Mesenchymal stem cell (in vitro differentiated cells and primary cell): ENCODE results near the gene ZNF487.
A peak's percentile ranks its signal among the peaks of the same experiment; 100 is the strongest.

Experiments
- DNase-seq: peaks from one replicate; pipeline ENCODE4 v3.0.0-alpha.2; 2013
- H2AFZ ChIP-seq: one replicate; pipeline ENCODE4 v1.6.1; 2013; ENCODE audit warnings: low read depth, mild to moderate bottlenecking, control low read depth, inconsistent platforms, low read length, moderate library complexity
- H2AK5ac ChIP-seq: 2 replicates; pipeline ENCODE4 v1.6.1; 2013; ENCODE audit warnings: low read length, moderate library complexity, mild to moderate bottlenecking, inconsistent platforms; ENCODE audit not compliant: severe bottlenecking
- H2BK120ac ChIP-seq: one replicate; pipeline ENCODE4 v1.6.1; 2013; ENCODE audit warnings: low read depth, mild to moderate bottlenecking, inconsistent platforms, low read length, moderate library complexity
- H2BK12ac ChIP-seq, 2 experiments: one replicate each; pipeline ENCODE4 v1.6.1; 2013; ENCODE audit warnings: inconsistent platforms in 2 of 2, low read length in 2 of 2, mild to moderate bottlenecking in 2 of 2, moderate library complexity in 2 of 2, control low read depth in 1 of 2
- H2BK15ac ChIP-seq: one replicate; pipeline ENCODE4 v1.6.1; 2013; ENCODE audit warnings: mild to moderate bottlenecking, low read depth, inconsistent platforms; ENCODE audit not compliant: poor library complexity, severe bottlenecking
- H2BK5ac ChIP-seq: 2 replicates; pipeline ENCODE4 v1.6.1; 2013; ENCODE audit warnings: low read depth, mild to moderate bottlenecking, low read length, control low read depth, inconsistent platforms; ENCODE audit not compliant: poor library complexity, severe bottlenecking
- H3K14ac ChIP-seq, 2 experiments: one replicate each; pipeline ENCODE4 v1.6.1; 2013; ENCODE audit warnings: inconsistent platforms in 2 of 2, low read length in 2 of 2, control low read depth in 1 of 2, mild to moderate bottlenecking in 1 of 2, moderate library complexity in 1 of 2
- H3K18ac ChIP-seq, 2 experiments: one replicate each; pipeline ENCODE4 v1.6.1; 2013; ENCODE audit warnings: inconsistent platforms in 2 of 2, low read length in 2 of 2, control low read depth in 1 of 2, low read depth in 1 of 2, mild to moderate bottlenecking in 1 of 2
- H3K23ac ChIP-seq, 2 experiments: one replicate each; pipeline ENCODE4 v1.6.1; 2013; ENCODE audit warnings: inconsistent platforms in 2 of 2, low read length in 2 of 2, mild to moderate bottlenecking in 2 of 2, moderate library complexity in 2 of 2, control low read depth in 1 of 2
- H3K27ac ChIP-seq: 2 replicates; pipeline ENCODE4 v1.5.1; 2013; ENCODE audit warnings: mild to moderate bottlenecking, moderate library complexity, low read length, control low read depth, inconsistent platforms; ENCODE audit not compliant: poor library complexity, severe bottlenecking
- H3K27me3 ChIP-seq, 2 experiments: 2 replicates each; pipeline versions ENCODE4 v1.6.1 to v1.7.0; 2013; ENCODE audit warnings: low read length in 2 of 2, mild to moderate bottlenecking in 2 of 2, moderate library complexity in 2 of 2, control low read depth in 1 of 2, inconsistent platforms in 1 of 2; ENCODE audit not compliant: control insufficient read depth in 1 of 2, insufficient read depth in 1 of 2
- H3K36me3 ChIP-seq, 2 experiments: 2 replicates each; pipeline versions ENCODE4 v1.6.1 to v1.7.0; 2013; ENCODE audit warnings: low read length in 2 of 2, control low read depth in 1 of 2, inconsistent platforms in 1 of 2, low read depth in 1 of 2, mild to moderate bottlenecking in 1 of 2; ENCODE audit not compliant: insufficient read depth in 2 of 2, control insufficient read depth in 1 of 2
- H3K4ac ChIP-seq, 2 experiments: one replicate each; pipeline ENCODE4 v1.6.1; 2013; ENCODE audit warnings: inconsistent platforms in 2 of 2, low read length in 2 of 2, mild to moderate bottlenecking in 2 of 2, moderate library complexity in 2 of 2, control low read depth in 1 of 2, low read depth in 1 of 2
- H3K4me1 ChIP-seq: 2 replicates; pipeline ENCODE4 v1.6.1; 2013; ENCODE audit warnings: low read depth, low read length, control low read depth; ENCODE audit not compliant: control insufficient read depth, insufficient read depth
- H3K4me2 ChIP-seq: 2 replicates; pipeline ENCODE4 v1.6.1; 2013; ENCODE audit warnings: low read length, mild to moderate bottlenecking, inconsistent platforms; ENCODE audit not compliant: poor library complexity, severe bottlenecking
- H3K4me3 ChIP-seq, 2 experiments: 2 replicates each; pipeline versions ENCODE4 v1.5.1 to v1.7.0; 2013; ENCODE audit warnings: low read length in 2 of 2, mild to moderate bottlenecking in 2 of 2, control low read depth in 1 of 2, low read depth in 1 of 2; ENCODE audit not compliant: insufficient read depth in 1 of 2
- H3K79me1 ChIP-seq: replicated peaks from 2 replicates; pipeline ENCODE4 v1.6.1; 2013; ENCODE audit warnings: mild to moderate bottlenecking, control low read depth, low read length, inconsistent platforms; ENCODE audit not compliant: poor library complexity, severe bottlenecking
- H3K9ac ChIP-seq: 2 replicates; pipeline ENCODE4 v1.7.0; 2013; ENCODE audit warnings: mild to moderate bottlenecking, low read length, moderate library complexity
- H3K9me3 ChIP-seq: 2 replicates; pipeline ENCODE4 v1.7.0; 2013; ENCODE audit warnings: mild to moderate bottlenecking, low read length; ENCODE audit not compliant: control insufficient read depth
- H4K8ac ChIP-seq: one replicate; pipeline ENCODE4 v1.6.1; 2013; ENCODE audit warnings: inconsistent platforms, mild to moderate bottlenecking, low read length, moderate library complexity
- H4K91ac ChIP-seq: one replicate; pipeline ENCODE4 v1.6.1; 2013; ENCODE audit warnings: mild to moderate bottlenecking, low read length, inconsistent platforms
- WGBS: methylation state at CpG from one replicate; pipeline ENCODE4 v1.1.7; 2013; ENCODE audit warnings: mixed read lengths; 5-methylcytosine and 5-hydroxymethylcytosine counted together

The ZNF487 gene

DNA sequence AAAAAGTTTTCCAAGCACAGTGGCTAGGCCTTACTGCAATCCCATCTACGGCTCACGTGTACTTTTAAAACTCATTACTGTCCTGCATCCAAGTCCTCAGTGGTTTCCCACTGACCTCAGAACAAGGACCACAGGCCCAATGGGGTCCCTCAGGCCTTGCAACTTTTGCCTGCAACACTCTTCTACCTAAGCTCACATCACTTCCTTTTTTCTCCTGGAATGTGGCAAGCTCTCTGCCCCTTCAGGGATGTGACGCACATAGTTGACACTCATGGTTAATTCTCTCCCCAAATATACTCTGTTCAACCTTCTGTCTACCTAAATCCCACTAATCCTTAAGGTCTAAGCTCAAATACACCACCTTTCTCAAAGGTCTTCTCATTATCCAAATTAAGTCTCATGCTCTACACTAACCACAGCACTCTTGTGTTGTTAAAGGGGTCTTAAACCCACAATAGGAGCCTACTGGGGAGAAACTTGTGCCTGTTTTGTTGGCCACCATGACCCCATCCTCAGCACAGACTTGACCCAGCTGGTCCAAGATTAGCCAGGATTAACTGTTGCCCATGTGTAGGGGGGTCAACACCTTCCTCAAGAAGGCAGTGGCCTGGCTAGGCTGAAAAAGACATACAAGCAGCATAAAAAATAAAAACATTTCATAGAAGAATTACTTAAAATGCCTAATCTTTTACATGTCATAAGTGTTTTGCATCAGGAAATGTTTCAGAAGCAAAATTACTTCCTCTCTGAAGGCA is 43.1 kb upstream of the ZNF487 start:
- no peak overlapping the region for H3K27ac ChIP-seq
- H3K4ac ChIP-seq = no peak overlapping the region
- H3K36me3 ChIP-seq = peaks cover 44 to 67% of the 10 kb centered on the region in 2 experiments
- H3K79me1 ChIP-seq = peaks cover 1% of the 10 kb centered on the region
- no peaks in the 10 kb centered on the region for H3K9me3 ChIP-seq
- H4K91ac ChIP-seq = no peak overlapping the region
- H2AFZ ChIP-seq = no peak overlapping the region
- H3K18ac ChIP-seq = no peak overlapping the region
- H2BK15ac ChIP-seq = no peak overlapping the region
- peaks cover 13% of the 10 kb centered on the region for H3K4me1 ChIP-seq
- H3K27me3 ChIP-seq = no peaks in the 10 kb centered on the region
- no peak for DNase-seq
- no peak overlapping the region for H3K23ac ChIP-seq
- H3K4me2 ChIP-seq = no peak overlapping the region
- peak overlapping the region; percentile 95 for H3K9ac ChIP-seq
- H4K8ac ChIP-seq = no peak overlapping the region
- H3K14ac ChIP-seq = no peak overlapping the region
- no peak overlapping the region for H2AK5ac ChIP-seq
- 94% methylated on average over 3 of the region's 3 CpGs for WGBS
- no peak overlapping the region for H2BK120ac ChIP-seq
- H2BK5ac ChIP-seq = no peak overlapping the region
- H2BK12ac ChIP-seq = peak overlapping the region in 1 of 2 experiments; percentile 31
- no peak overlapping the region for H3K4me3 ChIP-seq

DNA sequence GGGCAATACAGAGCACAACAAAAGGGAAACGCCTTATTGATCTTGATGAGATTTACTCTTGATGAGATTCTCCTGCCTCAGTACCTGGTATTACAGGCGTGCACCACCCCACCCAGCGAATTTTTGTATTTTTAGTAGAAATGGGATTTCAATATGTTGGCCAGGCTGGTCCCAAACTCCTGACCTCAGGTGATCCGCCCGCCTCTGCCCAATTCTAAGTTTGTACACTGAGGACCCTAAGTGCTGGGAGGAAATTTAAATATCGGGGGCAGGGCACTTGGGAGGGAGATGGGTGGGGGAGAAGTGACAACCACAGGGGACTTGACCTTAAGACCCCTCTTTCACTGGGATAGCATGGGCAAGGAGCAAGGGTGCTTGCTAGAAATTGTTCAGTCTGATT is 42.0 kb upstream of the ZNF487 start:
- WGBS = 96% methylated on average over 6 of the region's 6 CpGs

DNA sequence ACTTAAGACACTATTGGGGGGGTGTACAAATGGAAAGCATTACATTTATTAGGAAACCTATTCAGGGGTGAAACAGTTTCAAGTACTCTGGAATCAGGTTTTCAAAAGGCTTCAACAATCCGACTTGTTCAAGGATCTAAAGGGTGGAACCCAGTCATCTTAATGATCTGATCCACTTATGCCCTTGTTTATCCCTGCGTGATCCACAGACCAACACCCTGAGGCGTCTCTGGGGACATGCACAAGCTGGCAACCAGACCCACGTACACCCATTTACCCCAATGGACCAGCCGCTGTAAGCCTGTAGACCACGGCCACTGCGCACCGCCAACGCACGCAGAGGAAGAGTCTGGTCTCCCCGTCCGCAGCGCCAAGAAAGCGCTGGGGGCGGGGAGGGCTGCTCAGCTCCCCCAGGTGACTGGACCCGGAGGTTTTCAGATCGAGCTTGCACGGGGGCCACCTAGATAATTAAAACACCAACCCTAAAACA is 41.3 kb upstream of the ZNF487 start:
- Histone ChIP-seq H3K36me3 (peaks cover 33 to 67% of the 10 kb centered on the region in 2 experiments), H2BK15ac (peak overlapping the region; percentile 30), H3K9me3 (no peaks in the 10 kb centered on the region), H3K18ac (peak overlapping the region in 1 of 2 experiments; percentile 77), H2BK5ac (peak overlapping the region; percentile 35), H2BK12ac (no peak overlapping the region), H3K4me3 (peak overlapping the region; percentile 73 to 88), H3K14ac (peak overlapping the region in 1 of 2 experiments; percentile 92), H3K4ac (peak overlapping the region in 1 of 2 experiments; percentile 92), H3K23ac (peak overlapping the region in 1 of 2 experiments; percentile 60), H3K4me2 (peak overlapping the region; percentile 90), H3K27ac (peak overlapping the region; percentile 88), H3K9ac (peak overlapping the region; percentile 95), H3K27me3 (no peaks in the 10 kb centered on the region), H3K79me1 (peaks cover 1% of the 10 kb centered on the region), H4K8ac (no peak overlapping the region), H2BK120ac (peak overlapping the region; percentile 73), H2AK5ac (no peak overlapping the region), H3K4me1 (peaks cover 15% of the 10 kb centered on the region), H4K91ac (peak overlapping the region; percentile 78), H2AFZ (no peak overlapping the region)
- peak; percentile 50 for DNase-seq
- WGBS = 2% methylated on average over 18 of the region's 18 CpGs

More for the DNA sequence above, 42.0 kb upstream of the ZNF487 start:
- Histone ChIP-seq H3K27me3 (no peaks in the 10 kb centered on the region), H3K18ac (no peak overlapping the region), H3K4me3 (peak overlapping the region in 1 of 2 experiments; percentile 88), H2BK15ac (no peak overlapping the region), H3K9me3 (no peaks in the 10 kb centered on the region), H2BK12ac (no peak overlapping the region), H3K27ac (peak overlapping the region; percentile 4), H3K9ac (peak overlapping the region; percentile 95), H2AK5ac (no peak overlapping the region), H3K4me1 (peaks cover 15% of the 10 kb centered on the region), H4K8ac (no peak overlapping the region), H3K79me1 (peaks cover 1% of the 10 kb centered on the region), H2BK5ac (no peak overlapping the region), H3K4ac (no peak overlapping the region), H2AFZ (no peak overlapping the region), H3K23ac (no peak overlapping the region), H3K36me3 (peaks cover 40 to 67% of the 10 kb centered on the region in 2 experiments), H4K91ac (no peak overlapping the region), H3K14ac (no peak overlapping the region), H3K4me2 (peak overlapping the region; percentile 31), H2BK120ac (no peak overlapping the region)
- DNase-seq = no peak
